Effector memory CD4-positive, alpha-beta T cell (primary cell): ENCODE results near the gene SHC1.

Experiments
- DNase-seq, 3 donors: peaks; one replicate each; pipeline ENCODE4 v3.0.0-alpha.2; 2020
- H3K27ac ChIP-seq: 2 replicates; pipeline ENCODE4 v1.7.0; 2013; ENCODE audit warnings: mild to moderate bottlenecking, low read length, moderate library complexity; ENCODE audit not compliant: insufficient read depth, poor library complexity, severe bottlenecking
- H3K27me3 ChIP-seq: replicated peaks from 2 replicates; pipeline ENCODE4 v1.7.0; 2013; ENCODE audit warnings: mild to moderate bottlenecking, low read length; ENCODE audit not compliant: insufficient read depth, control insufficient read depth, poor library complexity, severe bottlenecking
- H3K36me3 ChIP-seq: 2 replicates; pipeline ENCODE4 v1.7.0; 2013; ENCODE audit warnings: mild to moderate bottlenecking, low read length, moderate library complexity; ENCODE audit not compliant: control insufficient read depth, insufficient read depth
- H3K4me1 ChIP-seq: 2 replicates; pipeline ENCODE4 v1.7.0; 2013; ENCODE audit warnings: low read length, mild to moderate bottlenecking; ENCODE audit not compliant: control insufficient read depth, insufficient read depth, poor library complexity, severe bottlenecking
- H3K4me3 ChIP-seq: 2 replicates; pipeline ENCODE4 v1.7.0; 2013; ENCODE audit warnings: low read length, low read depth, mild to moderate bottlenecking; ENCODE audit not compliant: insufficient read depth, poor library complexity, severe bottlenecking
- H3K9me3 ChIP-seq: 2 replicates; pipeline ENCODE4 v1.7.0; 2013; ENCODE audit warnings: mild to moderate bottlenecking, low read length, moderate library complexity; ENCODE audit not compliant: control insufficient read depth

Gene SHC1

DNA sequence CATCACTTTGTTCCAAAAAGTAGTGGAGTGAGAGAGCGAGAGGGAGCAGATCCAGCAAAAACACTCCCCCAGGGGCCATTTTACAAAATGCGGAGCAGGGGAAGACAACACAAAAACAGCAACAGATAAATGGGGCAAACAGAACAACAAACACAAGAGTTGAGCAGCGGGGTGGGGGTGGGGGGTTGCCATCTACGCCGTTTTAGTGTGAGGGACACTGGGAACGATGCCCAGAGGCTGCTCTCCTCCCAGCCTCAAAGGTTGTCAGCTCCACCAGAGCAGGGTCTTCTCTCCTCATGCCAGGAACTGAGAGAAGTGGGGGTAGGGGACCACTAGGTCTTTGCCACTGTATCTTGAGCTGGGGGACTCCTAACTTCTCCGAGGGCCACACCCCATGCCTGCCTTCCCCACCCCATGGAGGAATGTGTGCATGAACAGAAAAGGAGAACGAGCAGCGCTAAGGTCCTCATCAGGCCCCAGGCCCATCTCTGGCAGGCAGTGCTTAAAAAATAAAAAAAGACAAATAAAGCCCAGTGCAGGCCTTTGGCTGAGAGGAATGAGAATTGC is 13.4 kb downstream of the SHC1 start:
- Histone ChIP-seq H3K27ac (peak overlapping the region; percentile 99), H3K4me1 (peaks cover 50% of the 10 kb centered on the region), H3K4me3 (no peak overlapping the region), H3K9me3 (no peaks in the 10 kb centered on the region), H3K36me3 (peaks cover 17% of the 10 kb centered on the region), H3K27me3 (no peaks in the 10 kb centered on the region)
- DNase-seq: no peak

DNA sequence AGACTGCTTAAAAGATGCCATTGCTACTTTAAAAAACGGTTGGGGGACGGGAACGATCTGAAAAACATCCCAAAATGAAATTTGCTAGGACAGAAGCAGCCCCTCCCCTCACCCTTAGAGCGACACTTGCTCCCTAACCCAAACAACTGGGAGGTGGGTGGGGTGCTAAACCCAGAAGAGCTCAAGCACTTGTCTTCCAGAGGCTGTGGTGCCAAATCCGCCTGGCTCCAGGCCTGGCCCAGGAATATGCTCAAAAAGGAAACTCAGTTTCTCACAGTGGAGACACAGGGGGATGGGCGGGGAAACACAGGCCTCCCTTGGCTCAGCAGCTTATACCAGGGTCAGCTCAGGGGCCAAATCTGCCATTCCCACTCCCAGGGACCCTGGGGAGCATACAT is 14.0 kb downstream of the SHC1 start:
- no peak for DNase-seq
- Histone ChIP-seq H3K27me3 (no peaks in the 10 kb centered on the region), H3K4me1 (peaks cover 54% of the 10 kb centered on the region), H3K9me3 (no peaks in the 10 kb centered on the region), H3K4me3 (peak overlapping the region; percentile 60), H3K27ac (peak overlapping the region; percentile 99), H3K36me3 (peaks cover 17% of the 10 kb centered on the region)

GRCh38 chr1:154955718-154956543 is 14.6 kb downstream of the SHC1 start, which contains the start of gene PBXIP1:
TSS of gene PBXIP1 (minus strand) at chr1:154956099. CDS start at chr1:154953721, 2,378 bp downstream.
- peaks cover 58% of the 10 kb centered on the region for H3K4me1 ChIP-seq

GRCh38 chr1:154955039-154955717 is 15.4 kb downstream of the SHC1 start:
- Histone ChIP-seq H3K4me3 (peak overlapping the region; percentile 60), H3K4me1 (peaks cover 60% of the 10 kb centered on the region), H3K9me3 (no peaks in the 10 kb centered on the region), H3K27me3 (no peaks in the 10 kb centered on the region), H3K36me3 (peaks cover 28% of the 10 kb centered on the region), H3K27ac (peak overlapping the region; percentile 99)
- peak; percentile 96 to 97 (median 96) for DNase-seq

More at GRCh38 chr1:154955718-154956543, 14.6 kb downstream of the SHC1 start, which contains the start of gene PBXIP1:
- H3K27me3 ChIP-seq: no peaks in the 10 kb centered on the region
- H3K27ac ChIP-seq: peak within 1 kb of the TSS; percentile 99
- peaks cover 23% of the 10 kb centered on the region for H3K36me3 ChIP-seq
- peak within 1 kb of the TSS; percentile 60 for H3K4me3 ChIP-seq
- H3K9me3 ChIP-seq: no peaks in the 10 kb centered on the region
- peak; percentile 65 to 80 (median 79) for DNase-seq

DNA sequence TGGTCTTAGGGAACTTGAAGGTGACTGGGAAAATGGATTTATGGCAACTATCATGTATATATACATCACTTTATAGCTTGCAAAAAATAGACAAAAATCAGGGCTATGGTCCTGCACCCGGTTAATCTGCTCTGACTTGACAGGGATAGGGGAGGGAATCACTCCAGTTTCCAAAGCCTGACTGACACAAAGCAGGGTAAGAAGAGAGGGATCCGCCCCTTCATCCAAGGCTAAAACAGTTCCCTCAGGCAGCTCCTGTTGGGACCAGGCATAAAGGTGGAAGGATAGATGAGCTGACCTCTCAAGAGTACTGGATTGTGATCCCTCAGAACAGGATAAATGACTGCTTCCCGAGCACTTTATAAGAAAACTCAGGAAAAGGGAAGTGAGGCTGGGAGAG is 16.0 kb downstream of the SHC1 start:
- H3K27me3 ChIP-seq: no peaks in the 10 kb centered on the region
- H3K27ac ChIP-seq: peak overlapping the region; percentile 99
- DNase-seq: no peak
- H3K36me3 ChIP-seq: peaks cover 27% of the 10 kb centered on the region
- H3K4me3 ChIP-seq: peak overlapping the region; percentile 43
- peaks cover 61% of the 10 kb centered on the region for H3K4me1 ChIP-seq
- H3K9me3 ChIP-seq: no peaks in the 10 kb centered on the region

DNA sequence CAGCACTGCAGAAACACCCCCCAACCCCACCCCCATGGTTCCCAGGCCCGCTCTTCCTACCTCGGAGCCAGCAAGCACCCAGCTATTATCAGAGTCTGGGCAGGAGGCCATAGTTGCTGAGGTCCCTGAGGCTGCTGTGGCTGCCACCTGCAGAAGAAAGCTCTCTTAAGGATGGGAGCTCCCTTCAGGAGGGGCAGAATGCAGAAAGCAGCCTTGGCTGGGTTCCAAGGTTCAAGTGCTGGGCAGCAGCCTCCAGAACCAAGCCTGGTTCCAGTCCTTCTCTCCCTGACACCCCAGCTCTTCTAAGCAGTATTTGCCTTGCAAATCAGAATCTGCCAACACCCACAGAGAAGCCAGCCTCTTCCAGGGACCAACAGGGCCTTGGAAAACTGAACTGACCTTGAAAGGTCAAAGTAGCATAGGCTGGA is 16.9 kb downstream of the SHC1 start:
- no peak for DNase-seq
- Histone ChIP-seq H3K27ac (peak overlapping the region; percentile 99), H3K27me3 (no peaks in the 10 kb centered on the region), H3K9me3 (no peaks in the 10 kb centered on the region), H3K4me1 (peaks cover 61% of the 10 kb centered on the region), H3K4me3 (peak overlapping the region; percentile 43), H3K36me3 (peaks cover 22% of the 10 kb centered on the region)

GRCh38 chr1:154952664-154953063 is 17.9 kb downstream of the SHC1 start:
- Histone ChIP-seq H3K9me3 (no peaks in the 10 kb centered on the region), H3K4me3 (peak overlapping the region; percentile 43), H3K36me3 (peaks cover 24% of the 10 kb centered on the region), H3K4me1 (peaks cover 61% of the 10 kb centered on the region), H3K27ac (peak overlapping the region; percentile 99), H3K27me3 (no peaks in the 10 kb centered on the region)
- DNase-seq: no peak

GRCh38 chr1:154951901-154952657 is 18.5 kb downstream of the SHC1 start:
- Histone ChIP-seq H3K4me3 (peak overlapping the region; percentile 43), H3K9me3 (no peaks in the 10 kb centered on the region), H3K4me1 (peaks cover 61% of the 10 kb centered on the region), H3K27me3 (no peaks in the 10 kb centered on the region), H3K36me3 (peaks cover 29% of the 10 kb centered on the region), H3K27ac (peak overlapping the region; percentile 99)
- DNase-seq: peak; percentile 64 to 70 (median 65)

DNA sequence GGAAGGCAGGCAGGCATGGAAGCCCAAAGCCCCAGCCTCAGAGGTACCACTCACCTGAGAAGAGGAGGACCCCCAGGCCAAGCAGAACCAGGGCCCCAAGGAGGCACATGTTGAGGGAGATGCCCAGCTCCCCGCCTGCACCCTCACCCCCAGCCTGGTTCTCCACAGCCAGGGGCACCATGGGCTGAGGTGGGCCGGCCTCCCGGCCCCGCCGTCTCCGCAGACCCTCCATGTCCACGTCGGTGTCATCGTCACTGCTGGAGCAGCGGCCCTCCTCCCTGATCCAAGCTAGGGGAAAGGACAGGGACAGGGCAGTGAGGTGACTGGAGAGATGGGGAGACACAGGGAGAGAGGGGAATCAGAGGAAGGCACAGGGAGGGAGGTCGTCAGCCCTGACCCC is 22.5 kb downstream of the SHC1 start:
- no peak for DNase-seq
- peak overlapping the region; percentile 53 for H3K27ac ChIP-seq
- no peak overlapping the region for H3K4me3 ChIP-seq
- no peaks in the 10 kb centered on the region for H3K9me3 ChIP-seq
- no peaks in the 10 kb centered on the region for H3K27me3 ChIP-seq
- peaks cover 58% of the 10 kb centered on the region for H3K36me3 ChIP-seq
- H3K4me1 ChIP-seq: peaks cover 47% of the 10 kb centered on the region
